Thymus (tissue), 11 donors: ENCODE data around the gene GALNT11. TPM values are rescaled to one million over a fixed set of nuclear protein-coding genes. Genes with fewer than 3 reads are reported as not detected.
"Not testable (repeated sequence)": the region's sequence is repeated elsewhere in the genome, so short reads cannot be mapped to it uniquely, and the experiment has no call there.

Source experiments
- DNase-seq, 9 donors: peaks; one replicate each; pipeline ENCODE4 v3.0.0-alpha.2; 2013; ENCODE audit warnings: low spot score in 9 of 9, low read depth in 6 of 9, missing footprints in 1 of 9
- H3K27ac ChIP-seq, 2 donors: one replicate each; pipeline ENCODE4 v1.5.1; 2013; ENCODE audit warnings: control low read depth in 1 of 2, low read depth in 1 of 2, low read length in 1 of 2, mild to moderate bottlenecking in 1 of 2, moderate library complexity in 1 of 2
- H3K27me3 ChIP-seq, 2 donors: one replicate each; pipeline ENCODE4 v1.5.1; 2013; ENCODE audit warnings: low read length in 1 of 2; ENCODE audit not compliant: control insufficient read depth in 2 of 2, insufficient read depth in 1 of 2
- H3K36me3 ChIP-seq, 2 donors: one replicate each; pipeline ENCODE4 v1.5.1; 2013; ENCODE audit warnings: low read length in 1 of 2, mild to moderate bottlenecking in 1 of 2, moderate library complexity in 1 of 2; ENCODE audit not compliant: control insufficient read depth in 2 of 2, insufficient read depth in 2 of 2
- H3K4me1 ChIP-seq, 2 donors: one replicate each; pipeline ENCODE4 v1.5.1; 2013; ENCODE audit warnings: low read length in 2 of 2; ENCODE audit not compliant: control insufficient read depth in 2 of 2, insufficient read depth in 2 of 2
- H3K4me3 ChIP-seq, 2 donors: one replicate each; pipeline ENCODE4 v1.5.1; 2013; ENCODE audit warnings: low read length in 2 of 2, control low read depth in 1 of 2, mild to moderate bottlenecking in 1 of 2
- H3K9me3 ChIP-seq, 2 donors: one replicate each; pipeline ENCODE4 v1.5.1; 2013; ENCODE audit warnings: low read length in 1 of 2, mild to moderate bottlenecking in 1 of 2; ENCODE audit not compliant: control insufficient read depth in 2 of 2, insufficient read depth in 1 of 2
- WGBS: extraction: QIAGEN DNeasy Blood & Tissue Kit; methylation state at CpG from one replicate; pipeline ENCODE4 v1.1.7; 2013; 5-methylcytosine and 5-hydroxymethylcytosine counted together
- polyA plus RNA-seq: library from polyadenylated mRNA; stranded (reverse); fragments of 200-250 nt; gene quantifications from one replicate; pipeline ENCODE4 v1.2.3, GENCODE V29; 2013
- total RNA-seq: library from RNA; stranded (reverse); fragments of 120-200 nt; gene quantifications from one replicate; pipeline ENCODE4 v1.2.4, GENCODE V29; 2013
- donor health status: healthy.

Gene GALNT11
- total and polyA plus RNA-seq, 2 donors: 32.0 to 48.8 TPM

DNA sequence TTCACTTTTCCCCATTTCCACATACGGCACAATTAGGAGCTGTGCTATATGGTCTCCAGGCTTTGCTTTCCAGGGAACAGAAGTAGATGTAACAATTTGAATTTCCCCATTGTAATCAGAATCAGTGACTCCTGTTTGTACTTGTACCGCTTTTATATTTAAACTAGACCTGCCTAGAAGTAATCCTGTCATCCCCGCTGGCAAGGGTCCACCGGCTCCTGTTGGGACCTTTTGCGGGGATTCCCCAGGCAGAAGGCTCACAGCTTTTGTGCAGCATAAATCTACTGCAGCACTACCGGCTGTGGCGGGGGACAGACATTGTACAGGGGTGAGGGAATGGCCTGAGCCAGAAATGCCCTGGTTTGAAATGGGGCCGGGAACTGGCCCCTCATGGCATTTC lies 17.6 kb downstream of the GALNT11 start:
- H3K27me3 ChIP-seq, H3K9me3 ChIP-seq, H3K4me3 ChIP-seq, H3K4me1 ChIP-seq, DNase-seq, H3K36me3 ChIP-seq: not testable (repeated sequence)
- 95% methylated on average over 8 of the region's 8 CpGs for WGBS
- H3K27ac ChIP-seq: peak overlapping the region in 1 of 2 donors; percentile 55

DNA sequence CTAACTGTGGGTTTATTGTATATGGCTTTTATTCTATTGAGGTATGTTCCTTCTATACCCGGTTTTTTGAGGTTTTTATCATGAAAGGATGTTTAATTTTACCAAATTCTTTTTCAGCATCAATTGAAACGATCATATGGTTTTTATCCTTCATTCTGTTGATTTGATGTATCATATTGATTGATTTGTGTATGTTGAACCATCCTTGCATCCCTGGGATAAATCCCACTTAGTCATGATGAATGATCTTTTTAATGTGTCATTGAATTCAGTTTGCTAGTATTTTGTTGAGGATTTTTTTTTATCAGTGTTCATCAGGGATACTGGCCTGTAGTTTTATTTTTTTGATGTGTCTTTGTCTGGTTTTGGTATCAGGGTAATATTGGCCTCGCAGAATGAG lies 19.4 kb downstream of the GALNT11 start:
- H3K27ac ChIP-seq, DNase-seq, H3K4me3 ChIP-seq, H3K36me3 ChIP-seq, H3K4me1 ChIP-seq, H3K27me3 ChIP-seq: not testable (repeated sequence)
- peaks cover 0 to 10% of the 10 kb centered on the region in 2 donors for H3K9me3 ChIP-seq
- WGBS: 94% methylated on average over 3 of the region's 3 CpGs

DNA sequence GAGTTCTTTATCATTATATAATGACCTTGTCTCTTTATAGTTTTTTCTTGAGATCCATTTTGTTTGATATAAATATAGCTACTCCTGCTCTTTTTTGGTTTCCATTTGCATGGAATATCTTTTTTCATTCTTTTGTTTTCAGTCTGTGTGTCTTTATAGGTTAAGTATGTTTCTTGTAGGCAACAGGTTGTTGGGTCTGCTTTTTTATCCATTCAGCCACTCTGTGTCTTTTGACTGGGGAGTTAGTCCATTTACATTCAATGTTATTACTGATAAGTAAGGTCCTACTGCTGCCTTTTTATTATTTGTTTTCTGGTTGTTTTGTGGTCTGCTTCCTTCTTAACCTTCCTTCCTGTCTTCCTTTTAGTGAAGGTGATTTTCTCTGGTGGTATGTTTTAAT lies 21.1 kb downstream of the GALNT11 start:
- DNase-seq: no peak
- H3K4me3 ChIP-seq: no peak overlapping the region
- H3K27me3 ChIP-seq: no peaks in the 10 kb centered on the region
- H3K27ac ChIP-seq: no peak overlapping the region
- no peaks in the 10 kb centered on the region for H3K4me1 ChIP-seq
- H3K9me3 ChIP-seq: peaks cover 0 to 10% of the 10 kb centered on the region in 2 donors
- H3K36me3 ChIP-seq: no peaks in the 10 kb centered on the region

DNA sequence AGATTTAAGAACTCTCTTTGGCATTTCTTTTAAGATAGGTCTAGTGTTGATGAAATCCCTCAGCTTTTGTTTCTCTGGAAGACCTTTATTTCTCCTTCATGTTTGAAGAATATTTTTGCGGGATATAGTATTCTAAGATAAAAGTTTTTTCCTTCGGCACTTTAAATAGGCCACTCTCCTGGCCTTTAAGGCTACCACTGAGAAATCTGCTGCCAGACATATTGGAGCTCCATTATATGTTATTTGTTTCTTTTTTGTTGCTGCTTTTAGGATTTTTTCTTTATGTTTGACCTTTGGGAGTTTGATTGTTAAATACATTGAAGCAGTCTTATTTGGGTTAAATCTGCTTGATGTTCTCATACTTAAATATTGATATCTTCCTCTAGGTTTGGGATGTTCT lies 22.6 kb downstream of the GALNT11 start:
- no peak for DNase-seq
- H3K9me3 ChIP-seq: peaks cover 0 to 10% of the 10 kb centered on the region in 2 donors
- no peaks in the 10 kb centered on the region for H3K27me3 ChIP-seq
- H3K27ac ChIP-seq: no peak overlapping the region
- no peak overlapping the region for H3K4me3 ChIP-seq
- no peaks in the 10 kb centered on the region for H3K4me1 ChIP-seq
- no peaks in the 10 kb centered on the region for H3K36me3 ChIP-seq
- WGBS: over 99% methylated on average over 2 of the region's 2 CpGs

GRCh38 chr7:152050547-152050971 lies 25.1 kb downstream of the GALNT11 start:
- H3K27me3 ChIP-seq: no peaks in the 10 kb centered on the region
- no peak for DNase-seq
- no peaks in the 10 kb centered on the region for H3K4me1 ChIP-seq
- no peak overlapping the region for H3K27ac ChIP-seq
- no peak overlapping the region for H3K4me3 ChIP-seq
- peaks cover 0 to 5% of the 10 kb centered on the region in 2 donors for H3K9me3 ChIP-seq
- no peaks in the 10 kb centered on the region for H3K36me3 ChIP-seq
- 93% methylated on average over 4 of the region's 4 CpGs for WGBS

DNA sequence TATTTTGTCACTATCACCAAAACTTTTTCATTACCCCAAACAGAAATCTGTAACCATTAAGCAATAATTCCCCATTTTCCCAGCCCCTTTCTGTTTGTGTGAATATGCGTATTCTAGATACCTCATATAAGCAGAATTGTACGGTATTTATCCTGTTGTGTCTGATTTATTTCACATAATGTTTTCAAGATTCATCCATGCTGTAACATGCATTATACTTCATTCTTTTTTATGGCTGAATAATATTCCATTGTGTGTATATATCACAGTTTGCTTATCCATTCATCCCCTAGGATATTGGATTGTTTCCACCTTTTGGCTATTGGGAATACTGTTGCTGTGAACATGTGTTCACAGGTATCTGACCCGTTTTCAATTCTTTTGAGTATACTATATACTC lies 26.5 kb downstream of the GALNT11 start:
- Histone ChIP-seq H3K36me3 (no peaks in the 10 kb centered on the region), H3K27me3 (no peaks in the 10 kb centered on the region), H3K4me1 (no peaks in the 10 kb centered on the region), H3K4me3 (no peak overlapping the region), H3K27ac (no peak overlapping the region), H3K9me3 (peaks cover 0 to 5% of the 10 kb centered on the region in 2 donors)
- 96% methylated on average over 3 of the region's 3 CpGs for WGBS
- DNase-seq: no peak

DNA sequence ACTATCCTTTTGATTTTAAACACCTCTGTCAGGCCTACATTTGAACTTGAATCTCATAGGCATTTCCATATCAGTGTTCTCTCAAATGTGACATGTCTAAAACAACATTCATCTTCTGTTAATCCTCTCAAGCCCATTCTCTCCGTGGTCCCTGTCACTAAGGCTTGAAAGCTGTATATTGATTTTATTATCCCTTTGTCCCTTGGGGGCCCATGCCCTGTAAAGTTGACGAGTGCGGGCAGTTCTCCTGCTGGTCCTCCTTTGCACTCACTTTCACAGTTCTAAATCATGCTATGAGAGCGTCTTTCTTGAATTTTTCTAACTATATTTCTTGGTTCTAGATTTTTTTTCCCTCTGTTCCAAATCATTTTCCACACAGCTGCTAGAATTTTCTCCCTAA lies 27.3 kb downstream of the GALNT11 start:
- no peak overlapping the region for H3K4me3 ChIP-seq
- H3K9me3 ChIP-seq: peaks cover 0 to 5% of the 10 kb centered on the region in 2 donors
- DNase-seq: no peak
- no peaks in the 10 kb centered on the region for H3K4me1 ChIP-seq
- 90% methylated on average over 4 of the region's 4 CpGs for WGBS
- no peaks in the 10 kb centered on the region for H3K27me3 ChIP-seq
- H3K27ac ChIP-seq: peak overlapping the region in 1 of 2 donors; percentile 35
- no peaks in the 10 kb centered on the region for H3K36me3 ChIP-seq

GRCh38 chr7:152054367-152055230 lies 29.1 kb downstream of the GALNT11 start:
- Histone ChIP-seq H3K4me3 (no peak overlapping the region), H3K9me3 (peaks cover 0 to 2% of the 10 kb centered on the region in 2 donors), H3K36me3 (no peaks in the 10 kb centered on the region), H3K4me1 (no peaks in the 10 kb centered on the region), H3K27me3 (no peaks in the 10 kb centered on the region), H3K27ac (no peak overlapping the region)
- WGBS: 97% methylated on average over 8 of the region's 8 CpGs
- DNase-seq: no peak

- no peak overlapping the region for H3K27ac ChIP-seq
- no peaks in the 10 kb centered on the region for H3K9me3 ChIP-seq
- no peak for DNase-seq
- 84% methylated on average over 3 of the region's 3 CpGs for WGBS
- no peaks in the 10 kb centered on the region for H3K36me3 ChIP-seq
- no peaks in the 10 kb centered on the region for H3K4me1 ChIP-seq
- H3K4me3 ChIP-seq: no peak overlapping the region
- H3K27me3 ChIP-seq: no peaks in the 10 kb centered on the region
Observed at GRCh38 chr7:152056621-152057274, 31.3 kb downstream of the GALNT11 start.
